OCI-LY7 (cell line): Measurements from ENCODE around the gene CNTN4. TPM values are rescaled to one million over a fixed set of nuclear protein-coding genes. Genes with fewer than 3 reads are reported as not detected.

ENCODE experiments used
- BruUV-seq: library from RNA; stranded (reverse); fragments of 400-500 nt; replicated peaks from 2 replicates; lab custom pipeline; 2021; lab: Mats Ljungman, UMichigan
- CTCF ChIA-PET: fragments of 300-600 bp; sonication (Branson Sonifier 250); formaldehyde crosslinking; loops from one replicate; lab custom pipeline; 2022; ENCODE audit warnings: antibody characterized with exemption; ENCODE audit not compliant: unreplicated experiment; lab: Charles Lee
- POLR2A ChIA-PET: fragments of 300-600 bp; sonication (Branson Sonifier 250); formaldehyde crosslinking; loops from one replicate; lab custom pipeline; 2022; ENCODE audit warnings: antibody characterized with exemption; lab: Charles Lee
- DNase-seq: peaks from one replicate; pipeline ENCODE4 v3.0.0-alpha.2; 2015; ENCODE audit warnings: low spot score
- H2AFZ ChIP-seq: fragments of 200-600 bp; sonication (generic), shearing (Covaris generic); 2 replicates; pipeline ENCODE4 v1.6.1; 2014; ENCODE audit warnings: mild to moderate bottlenecking, antibody characterized with exemption, low read length, moderate library complexity
- H3K27ac ChIP-seq: fragments of 200-600 bp; sonication (generic); 2 replicates; pipeline ENCODE4 v1.5.1; 2014; ENCODE audit warnings: mixed run types, low read depth, mild to moderate bottlenecking, moderate library complexity, low read length, inconsistent platforms; ENCODE audit not compliant: poor library complexity, severe bottlenecking
- H3K36me3 ChIP-seq: fragments of 200-600 bp; sonication (generic); 2 replicates; pipeline ENCODE4 v1.6.1; 2014; ENCODE audit warnings: mild to moderate bottlenecking, antibody characterized with exemption, low read length, moderate library complexity, mixed read lengths; ENCODE audit not compliant: insufficient read depth
- H3K4me1 ChIP-seq: fragments of 200-600 bp; sonication (generic); 2 replicates; pipeline ENCODE4 v1.5.1; 2014; ENCODE audit warnings: mild to moderate bottlenecking, low read length; ENCODE audit not compliant: insufficient read depth, poor library complexity, severe bottlenecking
- H3K4me2 ChIP-seq: fragments of 200-600 bp; sonication (generic); 2 replicates; pipeline ENCODE4 v1.6.1; 2014; ENCODE audit warnings: mild to moderate bottlenecking, low read length
- H3K4me3 ChIP-seq: fragments of 200-600 bp; sonication (generic); 2 replicates; pipeline ENCODE4 v1.5.1; 2014; ENCODE audit warnings: mild to moderate bottlenecking, low read depth, low read length; ENCODE audit not compliant: poor library complexity, severe bottlenecking
- H3K79me2 ChIP-seq: fragments of 200-600 bp; sonication (generic); 2 replicates; pipeline ENCODE4 v1.6.1; 2016; ENCODE audit warnings: low read depth, mild to moderate bottlenecking, low read length, moderate library complexity, mixed read lengths; ENCODE audit not compliant: insufficient read depth
- H3K9me2 ChIP-seq: fragments of 200-600 bp; sonication (generic); 2 replicates; pipeline ENCODE4 v1.6.1; 2016; ENCODE audit warnings: mild to moderate bottlenecking, low read length, mixed read lengths; ENCODE audit not compliant: insufficient read depth
- H3K9me3 ChIP-seq: fragments of 200-600 bp; sonication (generic); 2 replicates; pipeline ENCODE4 v1.6.1; 2014; ENCODE audit warnings: mild to moderate bottlenecking, mixed run types, low read length, mixed read lengths
- H4K20me1 ChIP-seq: fragments of 200-600 bp; sonication (generic); 2 replicates; pipeline ENCODE4 v1.6.1; 2014; ENCODE audit warnings: mild to moderate bottlenecking, antibody characterized with exemption, low read length, moderate library complexity, mixed read lengths; ENCODE audit not compliant: insufficient read depth
- CTCF ChIP-seq: fragments of 200-600 bp; sonication (generic); conservative IDR thresholded peaks from 2 replicates; pipeline ENCODE4 v1.5.1; 2014; ENCODE audit warnings: mild to moderate bottlenecking, antibody characterized with exemption, low read length, moderate library complexity, mixed read lengths
- EZH2phosphoT487 ChIP-seq: fragments of 200-600 bp; sonication (generic); IDR thresholded peaks from 2 replicates; pipeline ENCODE4 v1.6.1; 2018; ENCODE audit warnings: low read depth, borderline replicate concordance, mild to moderate bottlenecking, mixed run types, antibody characterized with exemption, low read length, moderate library complexity, mixed read lengths
- intact Hi-C: fragments of 100-400 bp; cut with micrococcal nuclease; formaldehyde crosslinking; loops from one replicate; pipeline ENCODE4 v1.10.0; 2022; ENCODE audit not compliant: unreplicated experiment
- total RNA-seq, 2 experiments: library from RNA; depleted of rRNA in 1 of 2; stranded (reverse); fragments of >200 nt in 1 of 2; shearing (Covaris generic) in 1 of 2; gene quantifications; 2 replicates each; pipeline ENCODE4 v1.2.3, GENCODE V29; 2014 to 2022

CNTN4 gene
- total RNA-seq, 2 experiments from 2014 or later: not detected

- Histone ChIP-seq H3K27ac (no peak overlapping the region), H3K4me1 (no peaks in the 10 kb centered on the region), H3K4me3 (no peak overlapping the region), H3K4me2 (no peak overlapping the region), H4K20me1 (no peaks in the 10 kb centered on the region), H2AFZ (no peak overlapping the region), H3K9me3 (no peaks in the 10 kb centered on the region), H3K36me3 (no peaks in the 10 kb centered on the region), H3K9me2 (no peaks in the 10 kb centered on the region), H3K79me2 (no peaks in the 10 kb centered on the region)
- DNase-seq: no peak
- no peak for TF ChIP-seq EZH2phosphoT487
- POLR2A ChIA-PET: interaction anchor here (0.6 to 0.9 kb wide), 3 partner anchors 14 to 677 kb away, joined by 3 read pairs; no protein-coding TSS in a partner anchor
- CTCF ChIA-PET: no interaction called here
- intact Hi-C loops: no loop called here
- no TSS peak for BruUV-seq
Measured at GRCh38 chr3:2363854-2364253, 265.2 kb downstream of the CNTN4 start.

GRCh38 chr3:2370317-2370716, 271.7 kb downstream of the CNTN4 start:
- DNase-seq: no peak
- POLR2A ChIA-PET: no interaction called here

GRCh38 chr3:2372306-2372705, 273.6 kb downstream of the CNTN4 start:
- H3K4me3 ChIP-seq: no peak overlapping the region
- H3K36me3 ChIP-seq: no peaks in the 10 kb centered on the region
- H2AFZ ChIP-seq: no peak overlapping the region
- no peaks in the 10 kb centered on the region for H3K4me1 ChIP-seq
- no peaks in the 10 kb centered on the region for H4K20me1 ChIP-seq
- TF ChIP-seq EZH2phosphoT487 (no peak), CTCF (no peak)
- POLR2A ChIA-PET: no interaction called here
- CTCF ChIA-PET: no interaction called here
- no TSS peak for BruUV-seq
- no peaks in the 10 kb centered on the region for H3K9me3 ChIP-seq
- H3K4me2 ChIP-seq: no peak overlapping the region
- no peaks in the 10 kb centered on the region for H3K9me2 ChIP-seq
- H3K79me2 ChIP-seq: no peaks in the 10 kb centered on the region
- intact Hi-C loops: no loop called here
- DNase-seq: no peak
- H3K27ac ChIP-seq: no peak overlapping the region

More at GRCh38 chr3:2370317-2370716, 271.7 kb downstream of the CNTN4 start:
- CTCF ChIA-PET: no interaction called here
- no peaks in the 10 kb centered on the region for H3K9me2 ChIP-seq
- H3K9me3 ChIP-seq: no peaks in the 10 kb centered on the region
- no peak overlapping the region for H2AFZ ChIP-seq
- H3K36me3 ChIP-seq: no peaks in the 10 kb centered on the region
- TF ChIP-seq CTCF (no peak), EZH2phosphoT487 (no peak)
- H4K20me1 ChIP-seq: no peaks in the 10 kb centered on the region
- no peaks in the 10 kb centered on the region for H3K79me2 ChIP-seq
- H3K4me2 ChIP-seq: no peak overlapping the region
- H3K4me3 ChIP-seq: no peak overlapping the region
- no TSS peak for BruUV-seq
- no peak overlapping the region for H3K27ac ChIP-seq
- no peaks in the 10 kb centered on the region for H3K4me1 ChIP-seq
- intact Hi-C loops: no loop called here
